ENCODE measurements around the gene GRIK2.

Gene GRIK2

GRCh38 chr6:101777646-101778045 is 384.1 kb downstream of the GRIK2 start:
- Histone ChIP-seq H3K4me3 (ENCODE audit: low read depth in 1 of 5, low read length in 5 of 5) (no peak overlapping the region), H3K9ac (ENCODE audit: low read length in 5 of 5) (no peak overlapping the region), H3K9me3 (ENCODE audit: control insufficient read depth in 5 of 5, low read length in 5 of 5) (no peaks in the 10 kb centered on the region), H3K27me3 (ENCODE audit: control insufficient read depth in 5 of 5, insufficient read depth in 4 of 5, low read length in 5 of 5) (no peaks in the 10 kb centered on the region), H3K27ac (ENCODE audit: low read depth, low read length) (no peak overlapping the region), H3K36me3 (ENCODE audit: control insufficient read depth in 5 of 5, insufficient read depth in 5 of 5, low read length in 5 of 5) (no peaks in the 10 kb centered on the region), H3K4me1 (ENCODE audit: control insufficient read depth in 5 of 5, insufficient read depth in 5 of 5, low read length in 5 of 5) (no peaks in the 10 kb centered on the region)

DNA sequence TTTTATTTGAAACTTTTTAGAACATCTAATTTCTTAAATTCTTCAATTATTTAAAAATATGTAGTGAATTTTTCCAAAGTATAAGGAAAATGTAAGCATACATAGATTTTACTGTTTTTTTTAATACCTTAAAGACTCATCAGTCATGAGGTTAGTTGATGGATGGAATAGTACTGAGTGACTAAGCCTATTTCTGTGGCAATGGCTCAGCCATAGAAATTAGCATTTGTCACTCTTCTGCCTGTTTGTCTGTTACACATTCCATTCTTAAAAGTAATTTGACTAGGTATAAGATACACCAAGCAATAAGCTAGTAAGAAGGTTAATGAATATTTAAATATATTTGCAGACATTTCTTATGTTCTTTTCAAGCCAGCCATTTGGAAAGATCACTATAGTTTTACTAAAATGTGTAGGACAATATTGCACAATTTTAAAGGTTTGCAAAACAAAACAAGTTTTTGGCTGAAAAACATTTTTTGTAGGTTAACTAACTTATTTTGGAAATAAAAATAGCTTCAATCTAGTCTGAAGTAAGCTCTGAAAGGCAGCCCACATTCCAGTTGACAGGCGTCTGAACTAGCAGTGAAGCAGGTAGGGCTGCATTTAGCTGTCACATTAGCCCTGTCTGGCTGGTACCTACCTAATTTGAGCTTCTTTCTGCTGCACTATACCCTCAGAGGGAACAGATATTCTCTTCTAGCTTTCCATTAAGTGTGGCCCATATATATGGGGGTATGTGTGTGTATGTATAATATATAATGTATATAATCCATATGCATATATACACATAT is 385.7 kb downstream of the GRIK2 start:
- H3K27ac ChIP-seq (ENCODE audit: low read depth, low read length) = no peak overlapping the region
- no peaks in the 10 kb centered on the region for H3K4me1 ChIP-seq (ENCODE audit: control insufficient read depth in 5 of 5, insufficient read depth in 5 of 5, low read length in 5 of 5)
- H3K9me3 ChIP-seq (ENCODE audit: control insufficient read depth in 5 of 5, low read length in 5 of 5) = peaks cover 0 to 1% (median 0%) of the 10 kb centered on the region in 5 donors
- H3K27me3 ChIP-seq (ENCODE audit: control insufficient read depth in 5 of 5, insufficient read depth in 4 of 5, low read length in 5 of 5) = no peaks in the 10 kb centered on the region
- H3K9ac ChIP-seq (ENCODE audit: low read length in 5 of 5) = no peak overlapping the region
- H3K4me3 ChIP-seq (ENCODE audit: low read depth in 1 of 5, low read length in 5 of 5) = no peak overlapping the region
- H3K36me3 ChIP-seq (ENCODE audit: control insufficient read depth in 5 of 5, insufficient read depth in 5 of 5, low read length in 5 of 5) = no peaks in the 10 kb centered on the region

DNA sequence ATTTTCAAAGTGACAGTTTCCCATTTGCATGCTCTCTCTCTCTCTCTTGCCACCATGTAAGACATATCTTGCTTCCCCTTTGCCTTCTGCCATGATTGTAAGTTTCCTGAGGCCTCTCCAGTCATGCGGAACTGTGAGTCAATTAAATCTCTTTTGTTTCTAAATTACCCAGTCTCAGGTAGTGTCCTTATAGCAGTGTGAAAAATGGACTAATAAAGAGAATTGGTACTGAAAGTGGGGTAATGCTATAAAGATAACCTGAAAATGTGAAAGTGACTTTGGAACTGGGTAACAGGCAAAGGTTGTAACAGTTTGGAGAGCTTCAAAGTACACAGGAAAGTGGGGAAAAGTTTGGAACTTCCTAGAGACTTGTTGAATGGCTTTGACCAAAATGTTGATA is 389.8 kb downstream of the GRIK2 start:
- Histone ChIP-seq H3K9me3 (ENCODE audit: control insufficient read depth in 5 of 5, low read length in 5 of 5) (peaks cover 0 to 5% (median 0%) of the 10 kb centered on the region in 5 donors), H3K9ac (ENCODE audit: low read length in 5 of 5) (no peak overlapping the region), H3K4me3 (ENCODE audit: low read depth in 1 of 5, low read length in 5 of 5) (no peak overlapping the region)

GRCh38 chr6:101784094-101784493 is 390.6 kb downstream of the GRIK2 start:
- no peaks in the 10 kb centered on the region for H3K27me3 ChIP-seq (ENCODE audit: control insufficient read depth in 5 of 5, insufficient read depth in 4 of 5, low read length in 5 of 5)
- H3K4me3 ChIP-seq (ENCODE audit: low read depth in 1 of 5, low read length in 5 of 5) = no peak overlapping the region
- no peaks in the 10 kb centered on the region for H3K36me3 ChIP-seq (ENCODE audit: control insufficient read depth in 5 of 5, insufficient read depth in 5 of 5, low read length in 5 of 5)
- no peak overlapping the region for H3K9ac ChIP-seq (ENCODE audit: low read length in 5 of 5)
- peaks cover 0 to 5% (median 0%) of the 10 kb centered on the region in 5 donors for H3K9me3 ChIP-seq (ENCODE audit: control insufficient read depth in 5 of 5, low read length in 5 of 5)
- no peak overlapping the region for H3K27ac ChIP-seq (ENCODE audit: low read depth, low read length)
- H3K4me1 ChIP-seq (ENCODE audit: control insufficient read depth in 5 of 5, insufficient read depth in 5 of 5, low read length in 5 of 5) = no peaks in the 10 kb centered on the region

More for the DNA sequence above, 389.8 kb downstream of the GRIK2 start:
- H3K27ac ChIP-seq (ENCODE audit: low read depth, low read length) = no peak overlapping the region
- no peaks in the 10 kb centered on the region for H3K4me1 ChIP-seq (ENCODE audit: control insufficient read depth in 5 of 5, insufficient read depth in 5 of 5, low read length in 5 of 5)
- no peaks in the 10 kb centered on the region for H3K36me3 ChIP-seq (ENCODE audit: control insufficient read depth in 5 of 5, insufficient read depth in 5 of 5, low read length in 5 of 5)
- no peaks in the 10 kb centered on the region for H3K27me3 ChIP-seq (ENCODE audit: control insufficient read depth in 5 of 5, insufficient read depth in 4 of 5, low read length in 5 of 5)

DNA sequence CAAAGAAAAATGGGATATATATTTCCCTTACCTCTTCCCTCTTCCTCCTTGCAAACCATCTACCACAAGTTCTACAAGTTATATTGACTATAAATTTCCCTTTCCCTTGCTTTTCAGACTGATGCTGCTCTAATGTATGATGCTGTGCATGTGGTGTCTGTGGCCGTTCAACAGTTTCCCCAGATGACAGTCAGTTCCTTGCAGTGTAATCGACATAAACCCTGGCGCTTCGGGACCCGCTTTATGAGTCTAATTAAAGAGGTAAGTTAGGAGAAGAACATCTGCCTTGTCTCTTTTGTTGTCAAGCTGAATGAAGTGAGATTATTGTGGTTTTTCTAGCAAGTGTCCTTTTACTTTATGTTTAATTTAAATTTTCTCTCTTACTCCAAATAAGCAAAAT is 406.0 kb downstream of the GRIK2 start:
- Histone ChIP-seq H3K27me3 (ENCODE audit: control insufficient read depth in 5 of 5, insufficient read depth in 4 of 5, low read length in 5 of 5) (no peaks in the 10 kb centered on the region), H3K27ac (ENCODE audit: low read depth, low read length) (no peak overlapping the region), H3K4me3 (ENCODE audit: low read depth in 1 of 5, low read length in 5 of 5) (no peak overlapping the region), H3K9ac (ENCODE audit: low read length in 5 of 5) (no peak overlapping the region), H3K4me1 (ENCODE audit: control insufficient read depth in 5 of 5, insufficient read depth in 5 of 5, low read length in 5 of 5) (no peaks in the 10 kb centered on the region), H3K9me3 (ENCODE audit: control insufficient read depth in 5 of 5, low read length in 5 of 5) (peaks cover 0 to 3% (median 2%) of the 10 kb centered on the region in 5 donors), H3K36me3 (ENCODE audit: control insufficient read depth in 5 of 5, insufficient read depth in 5 of 5, low read length in 5 of 5) (no peaks in the 10 kb centered on the region)

DNA sequence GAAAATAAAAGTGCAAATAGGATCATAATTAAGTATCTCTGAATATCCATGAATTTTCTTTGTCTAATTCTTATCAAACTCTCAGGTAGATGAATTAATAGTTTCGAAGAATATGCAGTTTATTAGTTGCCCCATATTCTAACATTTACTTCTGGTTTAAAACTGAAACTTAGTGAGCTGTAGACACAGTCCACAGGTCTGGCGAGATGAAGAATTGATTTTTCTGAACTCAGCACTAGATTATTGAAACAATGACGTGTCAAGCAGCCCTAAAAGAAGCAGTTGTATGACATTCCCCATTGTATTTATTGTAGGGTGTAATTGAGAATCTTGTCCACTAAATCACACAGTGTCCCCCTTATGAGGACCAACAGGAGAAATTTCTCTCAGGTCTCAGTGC is 407.1 kb downstream of the GRIK2 start:
- H3K4me1 ChIP-seq (ENCODE audit: control insufficient read depth in 5 of 5, insufficient read depth in 5 of 5, low read length in 5 of 5) = no peaks in the 10 kb centered on the region
- H3K9ac ChIP-seq (ENCODE audit: low read length in 5 of 5) = no peak overlapping the region
- no peak overlapping the region for H3K4me3 ChIP-seq (ENCODE audit: low read depth in 1 of 5, low read length in 5 of 5)
- no peaks in the 10 kb centered on the region for H3K36me3 ChIP-seq (ENCODE audit: control insufficient read depth in 5 of 5, insufficient read depth in 5 of 5, low read length in 5 of 5)
- no peaks in the 10 kb centered on the region for H3K9me3 ChIP-seq (ENCODE audit: control insufficient read depth in 5 of 5, low read length in 5 of 5)
- no peak overlapping the region for H3K27ac ChIP-seq (ENCODE audit: low read depth, low read length)
- H3K27me3 ChIP-seq (ENCODE audit: control insufficient read depth in 5 of 5, insufficient read depth in 4 of 5, low read length in 5 of 5) = no peaks in the 10 kb centered on the region

- no peaks in the 10 kb centered on the region for H3K4me1 ChIP-seq (ENCODE audit: control insufficient read depth in 5 of 5, insufficient read depth in 5 of 5, low read length in 5 of 5)
- no peaks in the 10 kb centered on the region for H3K9me3 ChIP-seq (ENCODE audit: control insufficient read depth in 5 of 5, low read length in 5 of 5)
- H3K27me3 ChIP-seq (ENCODE audit: control insufficient read depth in 5 of 5, insufficient read depth in 4 of 5, low read length in 5 of 5) = no peaks in the 10 kb centered on the region
- H3K9ac ChIP-seq (ENCODE audit: low read length in 5 of 5) = no peak overlapping the region
- H3K27ac ChIP-seq (ENCODE audit: low read depth, low read length) = no peak overlapping the region
- H3K4me3 ChIP-seq (ENCODE audit: low read depth in 1 of 5, low read length in 5 of 5) = no peak overlapping the region
- no peaks in the 10 kb centered on the region for H3K36me3 ChIP-seq (ENCODE audit: control insufficient read depth in 5 of 5, insufficient read depth in 5 of 5, low read length in 5 of 5)
These were observed 409.6 kb downstream of the GRIK2 start for GRCh38 chr6:101803136-101803535.

DNA sequence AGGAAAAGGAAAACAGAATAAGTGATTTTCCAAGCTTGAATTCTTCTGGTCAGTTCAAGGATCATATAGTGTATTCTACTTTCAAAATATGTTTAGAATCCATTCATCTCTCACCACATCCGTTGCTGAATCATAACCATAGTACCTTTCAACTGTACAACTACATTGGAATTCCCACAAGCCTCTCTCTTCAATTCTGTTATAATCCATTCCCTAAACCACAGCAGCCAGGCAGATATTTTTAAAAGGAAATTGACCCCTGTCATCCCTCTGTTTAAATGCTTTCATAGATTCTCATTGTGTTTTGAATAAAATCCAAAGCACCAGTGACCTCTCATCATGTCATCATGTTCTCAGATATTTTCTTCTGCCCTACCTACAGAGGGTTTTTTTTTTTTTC is 412.7 kb downstream of the GRIK2 start:
- H3K27ac ChIP-seq (ENCODE audit: low read depth, low read length) = no peak overlapping the region

GRCh38 chr6:101811108-101811507 is 417.6 kb downstream of the GRIK2 start:
- Histone ChIP-seq H3K36me3 (ENCODE audit: control insufficient read depth in 5 of 5, insufficient read depth in 5 of 5, low read length in 5 of 5) (no peaks in the 10 kb centered on the region), H3K4me3 (ENCODE audit: low read depth in 1 of 5, low read length in 5 of 5) (no peak overlapping the region), H3K9ac (ENCODE audit: low read length in 5 of 5) (no peak overlapping the region), H3K4me1 (ENCODE audit: control insufficient read depth in 5 of 5, insufficient read depth in 5 of 5, low read length in 5 of 5) (no peaks in the 10 kb centered on the region), H3K9me3 (ENCODE audit: control insufficient read depth in 5 of 5, low read length in 5 of 5) (no peaks in the 10 kb centered on the region), H3K27ac (ENCODE audit: low read depth, low read length) (no peak overlapping the region), H3K27me3 (ENCODE audit: control insufficient read depth in 5 of 5, insufficient read depth in 4 of 5, low read length in 5 of 5) (no peaks in the 10 kb centered on the region)

More for the DNA sequence above, 412.7 kb downstream of the GRIK2 start:
- Histone ChIP-seq H3K36me3 (ENCODE audit: control insufficient read depth in 5 of 5, insufficient read depth in 5 of 5, low read length in 5 of 5) (no peaks in the 10 kb centered on the region), H3K9me3 (ENCODE audit: control insufficient read depth in 5 of 5, low read length in 5 of 5) (no peaks in the 10 kb centered on the region), H3K4me1 (ENCODE audit: control insufficient read depth in 5 of 5, insufficient read depth in 5 of 5, low read length in 5 of 5) (no peaks in the 10 kb centered on the region), H3K9ac (ENCODE audit: low read length in 5 of 5) (no peak overlapping the region), H3K27me3 (ENCODE audit: control insufficient read depth in 5 of 5, insufficient read depth in 4 of 5, low read length in 5 of 5) (no peaks in the 10 kb centered on the region), H3K4me3 (ENCODE audit: low read depth in 1 of 5, low read length in 5 of 5) (no peak overlapping the region)

- no peaks in the 10 kb centered on the region for H3K36me3 ChIP-seq (ENCODE audit: control insufficient read depth in 5 of 5, insufficient read depth in 5 of 5, low read length in 5 of 5)
- H3K4me3 ChIP-seq (ENCODE audit: low read depth in 1 of 5, low read length in 5 of 5) = no peak overlapping the region
- H3K9ac ChIP-seq (ENCODE audit: low read length in 5 of 5) = no peak overlapping the region
- no peaks in the 10 kb centered on the region for H3K27me3 ChIP-seq (ENCODE audit: control insufficient read depth in 5 of 5, insufficient read depth in 4 of 5, low read length in 5 of 5)
- no peak overlapping the region for H3K27ac ChIP-seq (ENCODE audit: low read depth, low read length)
- H3K4me1 ChIP-seq (ENCODE audit: control insufficient read depth in 5 of 5, insufficient read depth in 5 of 5, low read length in 5 of 5) = no peaks in the 10 kb centered on the region
- no peaks in the 10 kb centered on the region for H3K9me3 ChIP-seq (ENCODE audit: control insufficient read depth in 5 of 5, low read length in 5 of 5)
These were observed 423.2 kb downstream of the GRIK2 start for GRCh38 chr6:101816716-101817115.

All from subcutaneous abdominal adipose tissue (tissue), 5 donors.